Measurements from ENCODE around the gene RGMA. TPM values are rescaled to one million over a fixed set of nuclear protein-coding genes. Genes with fewer than 3 reads are reported as not detected.
"Not testable (repeated sequence)": the region's sequence is repeated elsewhere in the genome, so short reads cannot be mapped to it uniquely, and the experiment has no call there.

Gene RGMA
- total RNA-seq, 2 experiments from 2014 or later: 0.12 to 0.21 TPM

GRCh38 chr15:93063796-93064690, 25.0 kb downstream of the RGMA start:
- H3K27ac Mint-ChIP-seq: no peak overlapping the region
- ChIA-PET POLR2A (no interaction called here), CTCF (no interaction called here)
- no peak for DNase-seq
- no peaks in the 10 kb centered on the region for H3K9me3 Mint-ChIP-seq
- intact Hi-C loops (cut with micrococcal nuclease): no loop called here
- H3K4me1 Mint-ChIP-seq (ENCODE audit: low read depth): no peaks in the 10 kb centered on the region
- no peaks in the 10 kb centered on the region for H3K36me3 Mint-ChIP-seq
- H3K4me3 Mint-ChIP-seq: no peak overlapping the region
- peaks cover 10% of the 10 kb centered on the region for H3K27me3 Mint-ChIP-seq

GRCh38 chr15:93063262-93063671, 25.7 kb downstream of the RGMA start:
- DNase-seq: no peak
- peaks cover 10% of the 10 kb centered on the region for H3K27me3 Mint-ChIP-seq
- intact Hi-C loops (cut with micrococcal nuclease): no loop called here
- no peaks in the 10 kb centered on the region for H3K9me3 Mint-ChIP-seq
- no peaks in the 10 kb centered on the region for H3K4me1 Mint-ChIP-seq (ENCODE audit: low read depth)
- H3K27ac Mint-ChIP-seq: no peak overlapping the region
- POLR2A ChIA-PET: no interaction called here
- CTCF ChIA-PET: no interaction called here
- no peak overlapping the region for H3K4me3 Mint-ChIP-seq
- no peaks in the 10 kb centered on the region for H3K36me3 Mint-ChIP-seq

- POLR2A ChIA-PET; H3K4me3 Mint-ChIP-seq; H3K27ac Mint-ChIP-seq; CTCF ChIA-PET; H3K27me3 Mint-ChIP-seq; DNase-seq; H3K4me1 Mint-ChIP-seq (ENCODE audit: low read depth); intact Hi-C loops (cut with micrococcal nuclease); H3K9me3 Mint-ChIP-seq; H3K36me3 Mint-ChIP-seq: not testable (repeated sequence)
These were observed 26.3 kb downstream of the RGMA start for GRCh38 chr15:93062628-93063261.

GRCh38 chr15:93060336-93061248, 28.4 kb downstream of the RGMA start:
- peaks cover 10% of the 10 kb centered on the region for H3K27me3 Mint-ChIP-seq
- intact Hi-C loops (cut with micrococcal nuclease): no loop called here
- POLR2A ChIA-PET: no interaction called here

GRCh38 chr15:93059442-93059841, 29.6 kb downstream of the RGMA start:
- intact Hi-C loops (cut with micrococcal nuclease): no loop called here
- peaks cover 7% of the 10 kb centered on the region for H3K27me3 Mint-ChIP-seq
- no peak overlapping the region for H3K4me3 Mint-ChIP-seq
- H3K27ac Mint-ChIP-seq: no peak overlapping the region
- ChIA-PET POLR2A (interaction anchor here (0.6 kb wide), 1 partner anchor 28 kb away, joined by 3 read pairs; no protein-coding TSS in a partner anchor), CTCF (interaction anchor here (1.6 kb wide), 1 partner anchor 28 kb away, joined by 5 read pairs; no protein-coding TSS in a partner anchor)
- H3K9me3 Mint-ChIP-seq: no peaks in the 10 kb centered on the region
- no peak for DNase-seq
- no peaks in the 10 kb centered on the region for H3K4me1 Mint-ChIP-seq (ENCODE audit: low read depth)
- no peaks in the 10 kb centered on the region for H3K36me3 Mint-ChIP-seq

More at GRCh38 chr15:93060336-93061248, 28.4 kb downstream of the RGMA start:
- H3K4me3 Mint-ChIP-seq: no peak overlapping the region
- H3K4me1 Mint-ChIP-seq (ENCODE audit: low read depth): no peaks in the 10 kb centered on the region
- no peak overlapping the region for H3K27ac Mint-ChIP-seq
- CTCF ChIA-PET: interaction anchor here (0.8 to 1.6 kb wide), 2 partner anchors 12 to 27 kb away, joined by 3 to 5 read pairs; no protein-coding TSS in a partner anchor
- H3K9me3 Mint-ChIP-seq: no peaks in the 10 kb centered on the region
- no peak for DNase-seq
- no peaks in the 10 kb centered on the region for H3K36me3 Mint-ChIP-seq

- CTCF ChIA-PET: interaction anchor here (1.6 kb wide), 1 partner anchor 29 kb away, joined by 5 read pairs; no protein-coding TSS in a partner anchor
These were observed 30.0 kb downstream of the RGMA start for GRCh38 chr15:93058904-93059427.

GRCh38 chr15:93058128-93058527, 30.9 kb downstream of the RGMA start:
- Mint-ChIP-seq H3K27ac (no peak overlapping the region), H3K4me1 (ENCODE audit: low read depth) (no peaks in the 10 kb centered on the region), H3K9me3 (no peaks in the 10 kb centered on the region), H3K27me3 (peaks cover 2% of the 10 kb centered on the region), H3K36me3 (no peaks in the 10 kb centered on the region), H3K4me3 (no peak overlapping the region)
- intact Hi-C loops (cut with micrococcal nuclease): no loop called here
- ChIA-PET POLR2A (no interaction called here), CTCF (no interaction called here)
- no peak for DNase-seq

More at GRCh38 chr15:93058904-93059427, 30.0 kb downstream of the RGMA start:
- DNase-seq: no peak
- H3K36me3 Mint-ChIP-seq: no peaks in the 10 kb centered on the region
- H3K27me3 Mint-ChIP-seq: peaks cover 4% of the 10 kb centered on the region
- no peak overlapping the region for H3K4me3 Mint-ChIP-seq
- H3K9me3 Mint-ChIP-seq: no peaks in the 10 kb centered on the region
- POLR2A ChIA-PET: interaction anchor here (0.6 kb wide), 1 partner anchor 29 kb away, joined by 3 read pairs; no protein-coding TSS in a partner anchor
- no peak overlapping the region for H3K27ac Mint-ChIP-seq
- H3K4me1 Mint-ChIP-seq (ENCODE audit: low read depth): no peaks in the 10 kb centered on the region
- intact Hi-C loops (cut with micrococcal nuclease): no loop called here

GRCh38 chr15:93057618-93058017, 31.4 kb downstream of the RGMA start:
- H3K27ac Mint-ChIP-seq: no peak overlapping the region
- CTCF ChIA-PET: no interaction called here

GRCh38 chr15:93056836-93057235, 32.2 kb downstream of the RGMA start:
- Mint-ChIP-seq H3K36me3 (no peaks in the 10 kb centered on the region), H3K4me3 (no peak overlapping the region), H3K9me3 (no peaks in the 10 kb centered on the region), H3K4me1 (ENCODE audit: low read depth) (no peaks in the 10 kb centered on the region), H3K27ac (no peak overlapping the region), H3K27me3 (no peaks in the 10 kb centered on the region)
- no peak for DNase-seq
- POLR2A ChIA-PET: no interaction called here
- CTCF ChIA-PET: no interaction called here
- intact Hi-C loops (cut with micrococcal nuclease): no loop called here

More at GRCh38 chr15:93057618-93058017, 31.4 kb downstream of the RGMA start:
- no peak for DNase-seq
- H3K27me3 Mint-ChIP-seq: no peaks in the 10 kb centered on the region
- no peaks in the 10 kb centered on the region for H3K9me3 Mint-ChIP-seq
- POLR2A ChIA-PET: no interaction called here
- intact Hi-C loops (cut with micrococcal nuclease): no loop called here
- H3K36me3 Mint-ChIP-seq: no peaks in the 10 kb centered on the region
- H3K4me1 Mint-ChIP-seq (ENCODE audit: low read depth): no peaks in the 10 kb centered on the region
- no peak overlapping the region for H3K4me3 Mint-ChIP-seq

- ChIA-PET POLR2A (no interaction called here), CTCF (interaction anchor here (0.6 to 0.9 kb wide), 2 partner anchors 14 to 25 kb away, joined by 4 to 5 read pairs; no protein-coding TSS in a partner anchor)
- H3K27ac Mint-ChIP-seq: no peak overlapping the region
- intact Hi-C loops (cut with micrococcal nuclease): no loop called here
- H3K36me3 Mint-ChIP-seq: no peaks in the 10 kb centered on the region
- no peaks in the 10 kb centered on the region for H3K9me3 Mint-ChIP-seq
- no peak for DNase-seq
- H3K4me1 Mint-ChIP-seq (ENCODE audit: low read depth): no peaks in the 10 kb centered on the region
- H3K4me3 Mint-ChIP-seq: no peak overlapping the region
- H3K27me3 Mint-ChIP-seq: no peaks in the 10 kb centered on the region
These were observed 33.8 kb downstream of the RGMA start for GRCh38 chr15:93055211-93055610.

GRCh38 chr15:93052090-93052879, 36.7 kb downstream of the RGMA start:
- Mint-ChIP-seq H3K4me1 (ENCODE audit: low read depth) (peaks cover 10% of the 10 kb centered on the region), H3K27me3 (no peaks in the 10 kb centered on the region), H3K27ac (no peak overlapping the region), H3K9me3 (no peaks in the 10 kb centered on the region), H3K36me3 (no peaks in the 10 kb centered on the region), H3K4me3 (no peak overlapping the region)
- ChIA-PET POLR2A (no interaction called here), CTCF (no interaction called here)
- DNase-seq: peak; percentile 34
- intact Hi-C loops (cut with micrococcal nuclease): no loop called here

Data from activated CD4-positive, alpha-beta memory T cell treated with anti-CD3 and anti-CD28 coated beads for 36 hours (primary cell).